HG03354 (cell line): ENCODE data around the gene SRP68.
"Not testable (repeated sequence)": the region's sequence is repeated elsewhere in the genome, so short reads cannot be mapped to it uniquely, and the experiment has no call there.

ENCODE experiments used
- ATAC-seq: cut with Tn5 transposase; IDR thresholded peaks from one replicate; pipeline ENCODE4 v1.9.1; 2021; ENCODE audit warnings: mild to moderate bottlenecking; ENCODE audit not compliant: unreplicated experiment, poor library complexity, severe bottlenecking

The SRP68 gene

GRCh38 chr17:76049239-76049638 is 23.1 kb downstream of the SRP68 start:
- ATAC-seq: no peak

GRCh38 chr17:76048711-76049110 is 23.6 kb downstream of the SRP68 start:
- no peak for ATAC-seq

- ATAC-seq: no peak
These were observed 24.2 kb downstream of the SRP68 start for GRCh38 chr17:76048025-76048605.

GRCh38 chr17:76046064-76046463 is 26.3 kb downstream of the SRP68 start:
- ATAC-seq: no peak

GRCh38 chr17:76044475-76045007 is 27.8 kb downstream of the SRP68 start:
- ATAC-seq: not testable (repeated sequence)

GRCh38 chr17:76042868-76043267 is 29.4 kb downstream of the SRP68 start:
- not testable (repeated sequence) for ATAC-seq

GRCh38 chr17:76040376-76040775 is 31.9 kb downstream of the SRP68 start:
- no peak for ATAC-seq

- no peak for ATAC-seq
These were observed 33.2 kb downstream of the SRP68 start for GRCh38 chr17:76039121-76039520.

- no peak for ATAC-seq
These were observed 34.3 kb downstream of the SRP68 start for GRCh38 chr17:76038050-76038449.

GRCh38 chr17:76036497-76037261 is 35.6 kb downstream of the SRP68 start:
- no peak for ATAC-seq

GRCh38 chr17:76034428-76035350 is 37.6 kb downstream of the SRP68 start:
- no peak for ATAC-seq

GRCh38 chr17:76033139-76033538 is 39.2 kb downstream of the SRP68 start:
- no peak for ATAC-seq

- no peak for ATAC-seq
These were observed 39.6 kb downstream of the SRP68 start for GRCh38 chr17:76032780-76033108.

GRCh38 chr17:76032073-76032779 is 40.1 kb downstream of the SRP68 start:
- no peak for ATAC-seq

- ATAC-seq: no peak
These were observed 45.0 kb downstream of the SRP68 start, which contains the start of gene EVPL for GRCh38 chr17:76027159-76027839. Gene EVPL, minus strand, starts transcription at chr17:76027306. Its CDS starts 108 bp downstream, at chr17:76027198.

GRCh38 chr17:76026714-76027158 is 45.6 kb downstream of the SRP68 start:
- ATAC-seq: no peak

GRCh38 chr17:76025294-76025693 is 47.0 kb downstream of the SRP68 start:
- ATAC-seq: no peak

- ATAC-seq: no peak
These were observed 48.0 kb downstream of the SRP68 start for GRCh38 chr17:76024353-76024752.

GRCh38 chr17:76023900-76024237 is 48.4 kb downstream of the SRP68 start:
- ATAC-seq: no peak
